ENCODE measurements around the gene PCED1A. TPM values are rescaled to one million over a fixed set of nuclear protein-coding genes. Genes with fewer than 3 reads are reported as not detected.

PCED1A gene
- total and polyA plus RNA-seq, 9 of the 15 experiments (the other 6 are each of a cell fraction or from before 2014, with no cell fraction given): 1.5 to 11.5 (median 5.9) TPM

DNA sequence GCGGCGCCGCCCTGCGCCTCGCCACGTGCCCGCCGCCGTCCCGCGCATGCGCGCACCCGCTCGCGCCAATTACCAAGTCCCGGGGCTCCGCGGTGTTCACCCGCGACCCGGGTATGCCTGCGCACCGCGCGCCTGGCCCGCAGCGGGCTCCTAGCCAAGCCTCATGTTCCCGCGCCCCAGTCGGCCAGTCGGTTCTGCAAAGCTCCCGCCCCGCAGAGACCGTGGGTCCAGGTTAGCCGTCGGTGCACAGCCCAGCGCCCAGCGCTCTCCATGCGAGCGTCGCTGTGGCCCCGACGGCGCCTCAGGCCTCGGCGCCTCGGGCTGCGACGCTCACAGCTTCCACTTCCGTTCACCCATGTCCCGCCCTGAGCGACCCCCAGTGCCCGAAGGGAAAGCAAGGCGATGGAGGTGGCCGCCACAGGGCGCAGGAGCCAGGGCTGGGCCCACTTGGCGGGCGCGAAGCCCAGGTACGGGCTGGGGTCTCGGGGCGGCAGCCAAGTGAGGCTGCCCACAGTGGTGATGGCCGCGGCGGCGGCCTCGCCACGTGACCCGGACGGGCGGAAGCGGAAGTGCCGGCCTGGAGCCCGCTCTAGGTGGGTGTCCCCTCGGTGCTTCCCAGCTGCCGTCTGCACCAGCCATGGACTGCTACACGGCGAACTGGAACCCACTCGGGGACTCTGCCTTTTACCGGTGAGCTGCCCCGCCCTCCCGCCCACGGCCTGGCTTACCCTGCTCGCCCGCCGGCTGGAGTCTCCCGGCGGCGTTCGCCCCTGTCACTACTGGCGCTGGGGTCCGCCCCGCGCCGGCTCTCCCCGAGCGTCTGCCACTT, at the start of gene PCED1A, which contains the start of gene VPS16 (continued):
- TF ChIP-seq PCBP2 (IDR thresholded peaks at IDR 0.05; ENCODE audit: low read depth, low read length, poor library complexity, severe bottlenecking): no peak
- 0 out of 2 replicates have a peak, but pooled peaks have one; percentile 22 for TF ChIP-seq GTF2F1 (IDR thresholded peaks at IDR 0.05; ENCODE audit: low read depth, low read length)
- TF ChIP-seq YBX1 (IDR thresholded peaks at IDR 0.05): no peak
- no peak for TF ChIP-seq PPARD (CRISPR knock-in tag; IDR thresholded peaks at IDR 0.05)
- no peak; the same call in none of the 2 replicates for TF ChIP-seq NR2C2 (CRISPR knock-in tag; IDR thresholded peaks at IDR 0.05)
- TF ChIP-seq NR2C2 (tag; IDR thresholded peaks at IDR 0.05): peak; percentile 35; the same call in 1 of the 2 replicates
- no peak for TF ChIP-seq ZKSCAN8 (CRISPR knock-in tag; IDR thresholded peaks at IDR 0.05)
- TF ChIP-seq ZNF507 (tag; conservative IDR thresholded peaks at IDR 0.05): no peak
- TF ChIP-seq ZNF134 (CRISPR knock-in tag; conservative IDR thresholded peaks at IDR 0.05): no peak
- no peak for TF ChIP-seq SRSF7 (optimal IDR thresholded peaks at IDR 0.05; ENCODE audit: low read depth, low read length)
- TF ChIP-seq NCOA6 (IDR thresholded peaks at IDR 0.05): peak; percentile 90
- TF ChIP-seq NR2C1 (IDR thresholded peaks at IDR 0.05): no peak
- 0 out of 2 replicates have a peak, but pooled peaks have one; percentile 57 for TF ChIP-seq NR2C1 (tag; IDR thresholded peaks at IDR 0.05)
- peak; percentile 84 for TF ChIP-seq RBFOX2 (IDR thresholded peaks at IDR 0.05; ENCODE audit: low read depth, low read length)
- TF ChIP-seq, protein P1, sequence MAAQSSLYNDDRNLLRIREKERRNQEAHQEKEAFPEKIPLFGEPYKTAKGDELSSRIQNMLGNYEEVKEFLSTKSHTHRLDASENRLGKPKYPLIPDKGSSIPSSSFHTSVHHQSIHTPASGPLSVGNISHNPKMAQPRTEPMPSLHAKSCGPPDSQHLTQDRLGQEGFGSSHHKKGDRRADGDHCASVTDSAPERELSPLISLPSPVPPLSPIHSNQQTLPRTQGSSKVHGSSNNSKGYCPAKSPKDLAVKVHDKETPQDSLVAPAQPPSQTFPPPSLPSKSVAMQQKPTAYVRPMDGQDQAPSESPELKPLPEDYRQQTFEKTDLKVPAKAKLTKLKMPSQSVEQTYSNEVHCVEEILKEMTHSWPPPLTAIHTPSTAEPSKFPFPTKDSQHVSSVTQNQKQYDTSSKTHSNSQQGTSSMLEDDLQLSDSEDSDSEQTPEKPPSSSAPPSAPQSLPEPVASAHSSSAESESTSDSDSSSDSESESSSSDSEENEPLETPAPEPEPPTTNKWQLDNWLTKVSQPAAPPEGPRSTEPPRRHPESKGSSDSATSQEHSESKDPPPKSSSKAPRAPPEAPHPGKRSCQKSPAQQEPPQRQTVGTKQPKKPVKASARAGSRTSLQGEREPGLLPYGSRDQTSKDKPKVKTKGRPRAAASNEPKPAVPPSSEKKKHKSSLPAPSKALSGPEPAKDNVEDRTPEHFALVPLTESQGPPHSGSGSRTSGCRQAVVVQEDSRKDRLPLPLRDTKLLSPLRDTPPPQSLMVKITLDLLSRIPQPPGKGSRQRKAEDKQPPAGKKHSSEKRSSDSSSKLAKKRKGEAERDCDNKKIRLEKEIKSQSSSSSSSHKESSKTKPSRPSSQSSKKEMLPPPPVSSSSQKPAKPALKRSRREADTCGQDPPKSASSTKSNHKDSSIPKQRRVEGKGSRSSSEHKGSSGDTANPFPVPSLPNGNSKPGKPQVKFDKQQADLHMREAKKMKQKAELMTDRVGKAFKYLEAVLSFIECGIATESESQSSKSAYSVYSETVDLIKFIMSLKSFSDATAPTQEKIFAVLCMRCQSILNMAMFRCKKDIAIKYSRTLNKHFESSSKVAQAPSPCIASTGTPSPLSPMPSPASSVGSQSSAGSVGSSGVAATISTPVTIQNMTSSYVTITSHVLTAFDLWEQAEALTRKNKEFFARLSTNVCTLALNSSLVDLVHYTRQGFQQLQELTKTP (IDR thresholded peaks at IDR 0.05; ENCODE audit: low read depth in 1 of 2, partially characterized antibody in 2 of 2): no peak
- TF ChIP-seq, protein P2, sequence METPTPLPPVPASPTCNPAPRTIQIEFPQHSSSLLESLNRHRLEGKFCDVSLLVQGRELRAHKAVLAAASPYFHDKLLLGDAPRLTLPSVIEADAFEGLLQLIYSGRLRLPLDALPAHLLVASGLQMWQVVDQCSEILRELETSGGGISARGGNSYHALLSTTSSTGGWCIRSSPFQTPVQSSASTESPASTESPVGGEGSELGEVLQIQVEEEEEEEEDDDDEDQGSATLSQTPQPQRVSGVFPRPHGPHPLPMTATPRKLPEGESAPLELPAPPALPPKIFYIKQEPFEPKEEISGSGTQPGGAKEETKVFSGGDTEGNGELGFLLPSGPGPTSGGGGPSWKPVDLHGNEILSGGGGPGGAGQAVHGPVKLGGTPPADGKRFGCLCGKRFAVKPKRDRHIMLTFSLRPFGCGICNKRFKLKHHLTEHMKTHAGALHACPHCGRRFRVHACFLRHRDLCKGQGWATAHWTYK (CRISPR knock-in tag; IDR thresholded peaks at IDR 0.05): peak; percentile 64; the same call in 1 of the 2 replicates
- TF ChIP-seq TAF9B (IDR thresholded peaks at IDR 0.05; ENCODE audit: partially characterized antibody): no peak
- TF ChIP-seq, protein P3, sequence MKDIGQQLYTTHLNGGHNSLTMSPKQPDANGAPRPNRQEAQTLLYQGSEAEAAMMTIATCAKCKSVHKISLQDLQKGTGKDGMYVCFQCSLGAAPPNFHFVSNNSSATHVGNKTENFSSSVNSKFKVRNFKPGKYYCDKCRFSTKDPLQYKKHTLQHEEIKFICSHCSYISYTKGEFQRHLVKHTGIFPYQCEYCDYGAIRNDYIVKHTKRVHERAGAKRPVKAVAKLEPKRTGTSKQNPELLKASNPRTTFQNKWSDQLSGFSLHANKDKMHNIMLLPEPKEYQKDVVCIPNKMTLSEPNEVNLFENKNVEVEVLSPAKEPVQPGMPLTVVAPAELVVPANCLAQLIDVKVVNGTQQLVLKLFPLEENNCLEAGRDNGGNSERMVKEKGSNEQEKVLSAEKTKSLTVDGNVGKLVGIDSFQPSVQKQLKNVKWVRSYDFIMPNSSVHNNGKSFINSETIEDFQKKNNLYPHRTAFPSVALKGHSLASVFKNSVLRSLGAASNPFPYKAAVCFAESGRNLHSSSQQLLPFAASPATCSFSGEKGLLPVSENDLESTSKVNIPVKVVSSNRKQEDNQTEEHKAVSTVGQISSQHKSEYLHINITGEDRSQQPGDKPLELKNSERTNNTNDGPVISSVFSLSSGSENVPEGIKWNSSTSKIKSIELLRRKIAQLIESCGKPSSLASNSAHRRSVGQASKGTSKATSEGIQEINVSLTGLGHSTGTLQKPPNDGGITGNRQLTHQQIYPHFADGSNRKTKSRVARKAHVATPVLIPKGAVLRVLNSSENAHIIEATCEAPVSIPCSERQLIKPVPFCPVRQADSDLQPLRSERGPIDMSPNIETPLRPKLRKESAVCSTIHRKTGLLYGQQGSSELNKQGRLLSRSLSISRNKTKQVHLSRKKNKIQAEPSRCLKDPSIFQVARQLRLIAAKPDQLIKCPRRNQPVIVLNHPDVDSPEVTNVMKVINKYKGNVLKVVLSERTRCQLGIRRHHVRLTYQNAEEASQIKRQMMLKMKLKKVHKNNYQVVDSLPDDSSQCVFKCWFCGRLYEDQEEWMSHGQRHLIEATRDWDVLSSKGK (CRISPR knock-in tag; IDR thresholded peaks at IDR 0.05): no peak
- no peak for TF ChIP-seq ASH1L (IDR thresholded peaks at IDR 0.05; ENCODE audit: borderline replicate concordance, low read depth, partially characterized antibody)
- no peak for TF ChIP-seq CBFB (CRISPR knock-in tag; IDR thresholded peaks at IDR 0.05)
